ENCODE measurements around the gene MT1X. TPM values are rescaled to one million over a fixed set of nuclear protein-coding genes. Genes with fewer than 3 reads are reported as not detected.
"Not testable (repeated sequence)": the region's sequence is repeated elsewhere in the genome, so short reads cannot be mapped to it uniquely, and the experiment has no call there.

MT1X gene
- total RNA-seq, 2 experiments from 2014 or later, result 52.5 to 54.2 TPM

DNA sequence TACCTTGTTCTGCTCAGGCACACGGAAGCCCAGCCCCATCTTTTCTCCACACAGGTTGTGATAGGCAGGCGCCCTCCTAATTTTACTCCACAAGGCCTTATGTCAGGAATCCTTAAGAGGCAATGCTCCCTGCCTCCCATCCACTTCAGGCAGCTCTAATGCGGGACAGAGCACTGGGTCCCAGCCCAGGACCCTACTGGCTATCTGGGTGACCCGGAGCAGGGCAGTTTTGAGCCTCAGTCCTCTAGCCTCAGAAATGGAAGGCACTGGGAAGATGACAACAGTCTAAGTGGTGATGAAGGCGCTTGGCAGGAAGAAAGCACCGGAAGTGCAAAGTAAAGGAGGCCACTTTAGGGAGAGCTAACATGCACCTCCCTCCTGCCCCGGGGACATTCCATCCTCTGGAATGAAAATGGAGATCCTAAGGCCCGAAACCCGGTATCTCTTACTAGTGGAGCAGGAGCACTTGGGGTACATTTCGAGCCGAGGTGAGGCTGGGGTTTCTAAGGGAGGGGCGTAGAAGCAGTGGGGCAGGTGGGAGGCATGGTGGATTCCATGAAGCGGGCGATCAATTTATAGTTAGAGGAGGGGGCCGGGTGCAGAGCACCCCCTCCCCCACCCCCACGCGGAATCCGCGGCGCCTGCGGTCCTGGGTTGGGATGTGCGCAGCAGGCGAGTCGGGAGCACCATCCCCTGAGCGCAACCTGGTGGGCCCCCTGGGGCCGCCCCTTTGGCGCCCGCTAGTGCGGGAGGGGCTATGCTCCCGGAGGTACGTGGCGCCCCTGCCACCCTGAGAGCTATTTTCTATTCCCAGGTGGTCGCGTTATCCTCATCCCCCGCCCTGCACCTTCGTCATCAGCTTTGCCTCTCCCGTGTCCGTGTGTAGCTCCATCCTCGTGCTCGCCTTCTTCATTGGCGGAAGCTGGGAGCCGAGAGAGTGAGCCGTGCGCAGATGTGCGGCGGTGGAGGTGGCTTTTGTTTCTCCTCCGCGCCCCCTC is 19.6 kb upstream of the MT1X start:
- TF ChIP-seq, protein P1, sequence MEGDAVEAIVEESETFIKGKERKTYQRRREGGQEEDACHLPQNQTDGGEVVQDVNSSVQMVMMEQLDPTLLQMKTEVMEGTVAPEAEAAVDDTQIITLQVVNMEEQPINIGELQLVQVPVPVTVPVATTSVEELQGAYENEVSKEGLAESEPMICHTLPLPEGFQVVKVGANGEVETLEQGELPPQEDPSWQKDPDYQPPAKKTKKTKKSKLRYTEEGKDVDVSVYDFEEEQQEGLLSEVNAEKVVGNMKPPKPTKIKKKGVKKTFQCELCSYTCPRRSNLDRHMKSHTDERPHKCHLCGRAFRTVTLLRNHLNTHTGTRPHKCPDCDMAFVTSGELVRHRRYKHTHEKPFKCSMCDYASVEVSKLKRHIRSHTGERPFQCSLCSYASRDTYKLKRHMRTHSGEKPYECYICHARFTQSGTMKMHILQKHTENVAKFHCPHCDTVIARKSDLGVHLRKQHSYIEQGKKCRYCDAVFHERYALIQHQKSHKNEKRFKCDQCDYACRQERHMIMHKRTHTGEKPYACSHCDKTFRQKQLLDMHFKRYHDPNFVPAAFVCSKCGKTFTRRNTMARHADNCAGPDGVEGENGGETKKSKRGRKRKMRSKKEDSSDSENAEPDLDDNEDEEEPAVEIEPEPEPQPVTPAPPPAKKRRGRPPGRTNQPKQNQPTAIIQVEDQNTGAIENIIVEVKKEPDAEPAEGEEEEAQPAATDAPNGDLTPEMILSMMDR (IDR thresholded peaks at IDR 0.05), result no peak
- Mint-ChIP-seq H3K27ac (peak overlapping the region; percentile 84), H3K36me3 (ENCODE audit: low read depth) (peaks cover 5% of the 10 kb centered on the region), H3K4me1 (ENCODE audit: low read depth) (peaks cover 20% of the 10 kb centered on the region), H3K4me3 (peak overlapping the region; percentile 77), H3K9me3 (no peaks in the 10 kb centered on the region), H3K27me3 (peaks cover 30% of the 10 kb centered on the region)
- DNase-seq (peak; percentile 64), ATAC-seq (peak; percentile 63)
- intact Hi-C loops (cut with micrococcal nuclease), result no loop called here
- POLR2A ChIA-PET, result interaction anchor here (0.6 to 2.5 kb wide), 4 partner anchors 11 to 30 kb away, joined by 3 to 11 read pairs (median 7); partner anchors contain the start of genes MT1B, MT1M and MT1X
- CTCF ChIA-PET, result interaction anchor here (0.7 to 1.6 kb wide), 3 partner anchors 11 to 19 kb away, joined by 3 read pairs; no protein-coding TSS in a partner anchor

DNA sequence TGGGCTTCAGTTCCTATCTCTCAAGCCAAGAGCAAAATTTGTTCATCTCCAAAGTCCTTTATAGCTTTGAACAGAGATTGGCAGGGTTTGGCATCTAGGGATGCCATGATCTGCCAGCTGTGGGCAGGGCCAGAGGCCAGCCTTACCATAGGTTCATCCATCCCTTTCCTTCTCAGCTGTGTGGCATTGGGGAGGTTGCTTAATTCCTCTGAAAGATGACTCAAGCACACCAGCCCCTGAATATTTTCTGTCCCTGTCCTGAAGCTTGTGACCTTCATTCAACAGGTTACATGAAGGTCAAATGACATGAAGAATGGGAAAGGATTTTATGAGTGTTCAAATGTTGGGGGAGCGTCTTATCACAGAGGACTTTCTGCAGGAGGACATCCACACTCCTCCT is 17.8 kb upstream of the MT1X start:
- Mint-ChIP-seq H3K27me3 (peaks cover 46% of the 10 kb centered on the region), H3K4me3 (no peak overlapping the region), H3K36me3 (ENCODE audit: low read depth) (peaks cover 5% of the 10 kb centered on the region), H3K9me3 (no peaks in the 10 kb centered on the region), H3K27ac (no peak overlapping the region), H3K4me1 (ENCODE audit: low read depth) (peaks cover 24% of the 10 kb centered on the region)
- no peak for ATAC-seq
- CTCF ChIA-PET, result interaction anchor here (0.6 to 1.6 kb wide), 3 partner anchors 18 to 81 kb away, joined by 3 read pairs; no protein-coding TSS in a partner anchor
- DNase-seq, result no peak
- TF ChIP-seq, protein P1 (IDR thresholded peaks at IDR 0.05), result no peak
- POLR2A ChIA-PET, result no interaction called here
- intact Hi-C loops (cut with micrococcal nuclease), result no loop called here

DNA sequence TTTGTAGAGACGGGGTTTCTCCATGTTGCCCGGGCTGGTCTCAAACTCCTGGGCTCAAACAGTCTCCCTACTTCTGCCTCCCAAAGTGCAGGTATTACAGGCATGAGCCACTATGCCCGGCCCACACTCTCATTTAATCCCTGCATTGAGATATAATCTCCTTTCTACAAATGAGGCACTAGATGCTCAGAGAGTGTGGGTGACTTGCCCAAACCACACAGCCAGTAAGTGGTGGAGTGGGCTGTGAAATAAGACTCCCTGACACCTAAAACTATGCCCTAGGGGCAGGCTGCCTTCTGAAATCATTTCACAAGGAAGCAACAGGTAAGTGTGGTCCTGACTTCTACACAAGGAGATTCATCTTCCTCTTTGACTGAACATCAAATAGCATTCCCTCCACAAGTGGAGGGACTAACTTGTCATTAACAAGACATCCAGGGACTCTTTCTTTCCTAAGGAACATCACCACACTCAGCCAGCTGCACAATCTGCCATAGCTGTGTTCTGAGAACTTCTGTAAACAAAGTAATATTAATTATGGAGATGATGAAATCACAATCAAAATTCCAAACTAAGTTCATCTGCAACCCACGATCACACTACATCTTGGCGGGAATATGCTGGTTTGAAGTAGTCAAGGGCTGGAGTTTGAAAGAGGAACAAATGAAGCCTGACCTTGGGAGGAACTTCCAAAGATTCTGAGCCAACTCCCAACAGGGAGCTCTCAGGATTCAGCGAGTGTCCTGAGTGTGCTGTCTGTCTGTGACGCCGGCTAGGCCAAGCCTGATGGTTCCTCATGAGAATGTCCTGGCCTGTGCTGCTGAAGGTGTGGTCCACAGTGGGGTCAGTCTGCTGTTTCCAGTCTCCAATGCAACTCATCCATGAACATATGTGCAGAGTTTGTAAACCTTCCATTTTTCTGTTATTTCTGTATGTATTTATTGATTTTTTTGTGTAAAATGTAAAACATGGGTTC is 16.7 kb upstream of the MT1X start:
- CTCF ChIA-PET; H3K36me3 Mint-ChIP-seq (ENCODE audit: low read depth); H3K9me3 Mint-ChIP-seq; DNase-seq; POLR2A ChIA-PET; intact Hi-C loops (cut with micrococcal nuclease); H3K4me3 Mint-ChIP-seq; H3K27ac Mint-ChIP-seq; ATAC-seq: not testable (repeated sequence)
- Mint-ChIP-seq H3K4me1 (ENCODE audit: low read depth) (peaks cover 27% of the 10 kb centered on the region), H3K27me3 (peaks cover 56% of the 10 kb centered on the region)

DNA sequence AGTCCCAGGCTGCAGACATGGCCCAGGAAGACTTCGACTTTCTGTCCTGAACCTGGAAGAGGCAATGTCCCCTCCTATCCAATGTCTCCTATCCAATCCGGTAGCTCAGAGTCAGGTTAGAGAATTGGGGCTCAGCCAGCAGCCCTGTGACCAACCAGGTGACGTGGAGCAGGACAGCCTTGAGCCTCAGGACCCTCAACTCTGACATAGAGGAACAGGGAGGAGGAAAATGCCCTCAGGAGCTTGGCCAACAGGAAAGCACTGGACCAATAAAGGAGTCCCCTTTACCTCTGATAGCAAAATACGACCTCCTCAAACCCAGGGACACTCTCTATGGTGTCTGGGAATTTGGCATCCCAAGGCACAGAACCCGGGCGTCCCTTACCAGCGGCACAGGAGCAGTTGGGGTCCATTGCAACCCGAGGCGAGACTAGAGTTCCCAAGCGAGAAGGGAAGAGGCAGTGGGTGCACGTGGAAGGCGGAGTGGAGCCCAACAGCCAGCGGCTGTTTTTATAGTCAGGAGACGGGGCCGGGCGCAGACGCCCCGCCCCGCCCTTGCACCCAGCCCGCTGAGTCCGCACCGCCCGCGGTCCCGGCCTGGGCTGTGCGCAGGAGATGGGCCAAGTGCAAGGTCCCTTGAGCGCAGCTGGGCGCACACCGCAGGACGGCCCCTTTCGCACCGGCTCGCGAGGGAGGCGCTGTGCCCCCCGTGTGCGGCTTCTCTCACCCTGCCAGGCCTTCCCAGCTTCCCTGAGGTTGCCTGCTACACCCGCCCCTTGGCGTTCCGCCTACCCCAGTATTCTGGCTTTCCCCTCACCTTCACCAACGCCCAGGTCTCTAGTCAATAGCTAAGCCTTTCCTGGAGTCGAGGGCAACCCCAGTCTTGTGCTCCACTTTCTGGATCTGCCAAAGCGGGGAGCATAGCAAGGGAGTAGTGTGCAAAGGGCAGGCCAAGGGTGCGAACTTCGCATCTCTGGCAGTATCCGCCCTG is 14.4 kb upstream of the MT1X start, which contains the start of gene MT1G:
MT1G (minus strand) TSS at position 485 of the 991 bp plus-strand sequence; CDS start at position 413, 72 bp downstream.
- ChIA-PET CTCF (interaction anchor here (1.0 to 2.0 kb wide), 2 partner anchors 34 to 91 kb away, joined by 3 to 8 read pairs; no protein-coding TSS in a partner anchor), POLR2A (interaction anchor here (1.0 to 3.8 kb wide), 6 partner anchors 9 to 34 kb away, joined by 3 to 13 read pairs (median 4); partner anchors contain the start of gene MT1X)
- intact Hi-C loops (cut with micrococcal nuclease), result no loop called here
- peak within 1 kb of the TSS; percentile 65 for H3K4me3 Mint-ChIP-seq
- DNase-seq (peak; percentile 58), ATAC-seq (peak; percentile 75)
- peaks cover 2% of the 10 kb centered on the region for H3K36me3 Mint-ChIP-seq (ENCODE audit: low read depth)
- peaks cover 20% of the 10 kb centered on the region for H3K4me1 Mint-ChIP-seq (ENCODE audit: low read depth)
- no peak within 1 kb of the TSS for H3K27ac Mint-ChIP-seq
- H3K9me3 Mint-ChIP-seq, result no peaks in the 10 kb centered on the region
- TF ChIP-seq, protein P1 (IDR thresholded peaks at IDR 0.05), result no peak
- H3K27me3 Mint-ChIP-seq, result peaks cover 72% of the 10 kb centered on the region

Data from activated CD8-positive, alpha-beta T cell treated with anti-CD3 and anti-CD28 coated beads for 36 hours (primary cell).